ENCODE results near the gene SH3BP2.
A peak's percentile ranks its signal among the peaks of the same experiment; 100 is the strongest.
"Not testable (repeated sequence)": the region's sequence is repeated elsewhere in the genome, so short reads cannot be mapped to it uniquely, and the experiment has no call there.

The SH3BP2 gene

GRCh38 chr4:2792711-2793585 is at the start of gene SH3BP2:
TSS of gene SH3BP2 (plus strand) at chr4:2793085. CDS start at chr4:2820618, 27,533 bp downstream.
- DNase-seq: peak; percentile 52

DNA sequence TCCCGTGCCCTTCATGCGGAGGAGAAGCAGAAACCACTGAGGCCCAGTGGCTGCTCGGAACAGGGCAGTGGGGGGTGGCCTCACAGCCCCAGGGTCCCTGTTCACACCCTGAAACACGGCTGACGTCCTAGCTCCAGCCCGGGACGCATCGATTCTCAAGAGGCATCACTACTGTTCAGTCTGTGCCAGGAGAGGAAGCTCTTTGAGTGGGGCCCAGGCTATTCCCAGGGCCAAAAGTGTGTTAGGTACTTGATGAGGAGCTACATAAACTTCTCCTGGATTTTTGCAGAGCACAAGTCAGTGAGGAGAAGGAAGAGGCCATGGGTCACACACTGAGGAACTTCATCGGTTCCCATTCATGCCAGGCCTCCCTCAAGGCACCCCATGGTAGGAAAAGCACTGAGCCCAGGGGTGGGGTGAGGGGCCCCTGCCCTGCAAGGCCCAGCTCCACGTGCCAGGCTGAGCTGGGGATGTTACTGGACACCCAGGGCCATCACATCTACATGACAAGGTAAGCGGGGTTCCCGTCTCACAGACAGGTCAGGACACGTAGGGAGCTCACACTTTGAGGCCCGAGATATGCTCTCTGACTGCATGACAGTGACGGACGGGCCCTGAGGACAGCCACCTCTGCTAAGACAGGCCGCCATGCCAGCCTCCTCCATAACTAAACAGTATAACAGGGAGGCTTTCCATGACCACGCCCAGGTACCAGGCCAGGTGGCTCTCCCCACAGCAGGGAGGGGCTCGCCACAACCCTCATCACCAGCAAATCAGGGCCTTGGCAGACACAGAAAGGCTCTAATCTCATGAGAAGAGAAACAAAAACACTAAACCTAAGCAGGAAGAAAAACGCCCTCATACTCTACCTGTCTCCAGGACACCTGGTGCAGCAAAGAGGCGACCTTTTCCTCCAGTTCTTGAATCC is 49.1 kb upstream of the SH3BP2 start:
- DNase-seq: no peak

DNA sequence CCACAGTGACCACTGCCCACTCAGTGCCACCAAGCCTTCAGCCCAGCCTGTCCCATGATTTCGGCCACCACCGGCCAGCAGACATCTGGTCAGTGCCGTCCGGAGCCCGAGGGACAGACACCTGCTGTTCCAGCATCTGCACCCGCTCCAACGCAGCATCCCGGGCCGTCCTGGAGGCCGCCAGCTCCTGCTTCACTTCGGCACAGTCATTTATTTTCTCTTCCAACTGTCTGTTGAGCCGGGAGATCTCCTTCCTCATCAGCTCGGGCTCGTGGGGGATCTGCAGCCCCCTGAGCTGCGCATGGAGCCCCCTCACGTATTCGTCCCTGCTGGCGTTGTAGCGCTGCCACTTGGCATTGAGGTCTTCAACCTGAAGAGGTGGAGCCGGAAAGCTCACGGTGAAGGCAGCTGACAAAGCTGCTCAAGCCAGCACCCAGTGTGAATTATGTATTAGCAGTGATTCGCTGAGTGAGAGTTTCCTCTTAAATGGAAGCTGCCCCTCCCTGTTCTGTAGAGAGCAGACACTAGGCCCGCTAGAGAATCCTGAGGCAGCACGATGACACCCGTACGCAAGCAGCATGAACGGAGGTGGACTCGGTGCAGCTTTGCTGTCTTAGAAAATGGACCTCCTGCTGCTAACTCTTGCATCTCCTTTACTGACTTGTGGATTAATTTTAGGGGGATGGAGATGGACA is 48.2 kb upstream of the SH3BP2 start:
- no peak for DNase-seq

- DNase-seq: no peak
These were observed 47.4 kb upstream of the SH3BP2 start for GRCh38 chr4:2745516-2745915.

DNA sequence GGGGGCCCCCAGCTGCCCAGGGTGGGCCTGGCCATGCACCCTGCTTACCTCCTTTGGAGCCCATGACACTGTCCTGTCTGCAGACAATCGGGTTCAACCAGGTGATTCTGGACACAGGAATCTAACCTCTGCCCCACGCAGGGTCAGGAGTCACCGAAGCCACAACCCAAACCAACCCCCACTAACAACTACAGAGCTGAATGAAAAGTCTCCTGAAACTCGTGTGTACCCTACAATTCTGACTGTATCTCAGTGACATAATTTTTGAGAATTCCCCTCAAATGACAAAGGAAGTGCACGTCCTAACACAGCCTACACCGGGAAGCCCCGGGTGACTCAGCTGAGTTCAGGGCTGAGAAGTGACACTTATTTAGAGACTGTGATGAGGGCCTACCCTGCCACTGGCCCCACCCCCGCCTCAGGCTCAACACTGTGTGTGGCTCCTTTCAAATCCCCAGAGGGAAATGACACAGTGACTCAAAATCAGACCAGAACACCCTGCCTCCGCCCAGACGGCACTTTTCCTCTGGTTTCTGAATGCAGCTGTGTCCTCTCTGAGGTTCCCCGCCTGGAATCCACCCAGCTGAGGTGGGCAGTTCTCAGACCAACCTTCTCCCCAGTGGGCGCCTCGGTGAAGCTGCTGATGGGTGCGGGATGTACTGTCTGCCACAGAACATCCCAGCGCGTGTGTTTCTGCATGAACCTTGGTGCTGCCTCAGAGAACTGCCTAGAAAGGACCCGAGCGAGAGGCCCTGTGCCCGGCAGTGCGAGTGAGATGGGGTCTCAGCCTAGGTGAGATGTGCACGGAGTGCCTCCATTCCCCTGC is 46.7 kb upstream of the SH3BP2 start:
- peak; percentile 84 for DNase-seq

DNA sequence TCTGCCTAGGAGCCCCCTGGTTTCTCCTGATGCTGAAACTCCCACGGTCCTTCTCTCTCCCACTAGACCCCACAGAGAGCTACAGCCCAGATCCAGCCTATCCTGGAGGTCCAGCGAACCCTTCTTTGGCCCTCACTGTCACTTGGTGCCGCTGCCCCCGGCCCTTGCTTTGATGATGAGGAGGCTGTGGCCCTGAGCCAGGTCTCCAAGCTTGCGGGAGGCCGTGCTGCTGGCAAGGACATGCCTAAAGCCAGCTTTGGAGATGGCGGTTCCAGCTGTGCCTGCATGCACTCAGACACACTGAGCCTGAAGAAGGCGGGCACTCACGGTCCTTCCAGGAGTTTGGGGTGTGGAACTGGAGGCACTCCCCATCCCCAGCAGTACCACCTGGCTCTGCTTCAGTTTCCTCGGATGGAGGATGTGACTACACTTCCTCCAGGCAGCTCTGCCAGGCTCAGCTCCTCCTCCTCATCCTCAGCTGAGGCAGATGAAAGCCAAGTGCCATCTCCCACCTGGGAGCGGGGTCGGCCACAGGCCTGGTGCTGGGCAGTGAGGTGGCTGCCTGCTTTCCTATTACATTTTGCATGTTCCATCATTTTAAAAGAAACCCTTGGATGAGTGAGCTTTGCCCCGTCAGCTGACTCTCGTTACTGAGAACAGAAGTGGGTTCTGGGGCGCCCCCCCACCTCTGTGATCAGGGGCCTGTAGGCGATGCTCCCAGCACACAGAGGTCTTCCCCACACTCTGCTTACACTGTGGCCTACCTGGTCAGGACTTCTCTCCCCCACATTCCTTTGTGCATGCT is 45.8 kb upstream of the SH3BP2 start:
- no peak for DNase-seq

GRCh38 chr4:2750719-2751605 is 41.9 kb upstream of the SH3BP2 start:
- DNase-seq: no peak

- DNase-seq: no peak
These were observed 39.4 kb upstream of the SH3BP2 start for GRCh38 chr4:2753436-2753835.

GRCh38 chr4:2754848-2755819 is 37.8 kb upstream of the SH3BP2 start:
- DNase-seq: no peak

DNA sequence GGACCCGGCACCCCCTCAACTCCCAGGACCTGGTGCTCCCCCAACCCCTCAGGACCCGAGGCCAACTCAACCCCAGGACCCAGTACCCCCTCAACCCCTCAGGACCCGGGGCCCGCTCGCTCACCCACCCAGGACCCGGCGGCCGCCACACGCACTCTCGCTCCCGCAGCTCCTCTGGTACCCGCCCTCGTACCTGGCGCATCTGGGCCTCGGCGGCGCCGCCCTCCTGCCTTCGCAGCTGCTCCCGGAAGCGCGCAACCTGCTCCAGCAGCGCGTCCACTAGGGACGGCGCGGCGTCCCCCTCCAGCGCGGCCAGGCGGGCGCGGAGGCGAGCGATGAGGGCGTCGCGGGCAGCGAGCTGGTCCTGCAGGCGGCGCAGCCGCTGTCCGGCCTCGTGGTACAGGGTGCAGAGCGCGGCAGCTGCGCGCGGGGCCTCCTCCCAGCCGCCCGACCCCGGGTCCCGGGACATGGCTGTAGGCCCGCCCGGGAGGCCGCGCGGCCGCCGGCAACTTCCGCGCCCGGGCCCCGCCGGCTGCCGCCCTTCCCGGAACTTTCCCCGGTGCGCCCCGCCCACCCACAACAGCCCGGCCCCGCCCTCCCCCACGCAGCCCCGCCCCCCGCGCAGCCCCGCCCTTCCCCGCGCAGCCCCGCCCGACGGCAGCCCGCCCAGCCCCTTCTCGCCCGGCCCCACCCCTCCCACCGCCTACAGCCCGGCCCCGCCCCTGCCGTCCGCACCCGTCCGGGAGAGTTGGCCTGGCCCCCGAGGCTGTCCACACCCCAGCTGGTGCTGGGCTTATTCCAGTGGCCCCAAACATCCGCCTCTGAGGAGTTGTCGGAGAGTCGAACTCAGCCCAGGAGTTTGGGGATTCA is 36.8 kb upstream of the SH3BP2 start, which contains the start of gene TNIP2:
Gene TNIP2 (minus strand): TSS at position 516 of the 870 bp plus-strand sequence. CDS start 47 bp downstream, at position 469.
- peak; percentile 83 for DNase-seq

DNA sequence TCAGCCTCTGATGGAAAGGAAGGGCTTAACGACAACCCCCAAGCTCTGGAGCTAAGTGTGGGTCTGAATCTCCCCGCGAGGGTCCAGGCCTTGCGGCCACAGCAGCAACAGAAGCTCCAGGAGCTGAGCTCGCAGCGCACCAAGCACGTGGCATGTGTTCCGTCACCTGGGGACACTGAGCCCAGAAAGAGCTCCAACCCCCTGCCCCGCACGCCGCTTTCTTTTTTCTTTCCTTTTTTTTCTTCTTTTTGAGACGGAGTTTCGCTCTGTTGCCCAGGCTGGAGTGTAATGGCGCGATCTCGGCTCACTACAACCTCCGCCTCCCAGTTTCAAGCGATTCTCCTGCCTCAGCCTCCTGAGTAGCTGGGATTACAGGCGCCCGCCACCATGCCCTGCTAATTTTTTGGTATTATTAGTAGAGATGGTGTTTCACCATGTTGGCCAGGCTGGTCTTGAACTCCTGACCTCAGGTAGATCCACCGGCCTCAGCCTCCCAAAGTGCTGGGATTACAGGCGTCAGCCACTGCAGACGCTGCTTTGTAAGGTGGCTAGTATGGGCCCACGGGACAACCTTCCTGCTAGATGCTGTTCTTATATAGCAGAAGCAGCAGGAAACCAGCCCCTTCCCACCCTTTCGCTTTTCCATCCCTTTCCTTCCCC is 36.1 kb upstream of the SH3BP2 start:
- no peak for DNase-seq

DNA sequence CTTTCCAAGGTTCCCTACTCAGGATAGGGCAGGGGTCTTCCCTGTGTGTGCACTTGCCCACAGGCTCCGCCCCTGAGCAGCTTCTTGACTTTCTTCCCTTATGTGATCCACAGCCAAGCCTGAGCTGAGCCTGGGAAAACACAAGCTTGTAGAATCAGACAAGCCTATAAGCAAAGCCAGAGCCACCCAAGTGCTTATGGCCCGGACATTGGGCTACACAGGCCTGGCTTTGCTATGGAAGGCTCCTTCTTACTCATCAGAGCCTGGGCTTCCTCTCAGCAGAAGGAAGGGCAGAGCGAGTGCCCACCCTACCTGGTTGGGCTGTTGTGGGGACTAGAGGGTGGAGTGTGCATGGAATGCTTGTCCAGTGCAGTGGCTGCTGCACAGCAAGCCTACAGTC is 35.5 kb upstream of the SH3BP2 start:
- DNase-seq: no peak

DNA sequence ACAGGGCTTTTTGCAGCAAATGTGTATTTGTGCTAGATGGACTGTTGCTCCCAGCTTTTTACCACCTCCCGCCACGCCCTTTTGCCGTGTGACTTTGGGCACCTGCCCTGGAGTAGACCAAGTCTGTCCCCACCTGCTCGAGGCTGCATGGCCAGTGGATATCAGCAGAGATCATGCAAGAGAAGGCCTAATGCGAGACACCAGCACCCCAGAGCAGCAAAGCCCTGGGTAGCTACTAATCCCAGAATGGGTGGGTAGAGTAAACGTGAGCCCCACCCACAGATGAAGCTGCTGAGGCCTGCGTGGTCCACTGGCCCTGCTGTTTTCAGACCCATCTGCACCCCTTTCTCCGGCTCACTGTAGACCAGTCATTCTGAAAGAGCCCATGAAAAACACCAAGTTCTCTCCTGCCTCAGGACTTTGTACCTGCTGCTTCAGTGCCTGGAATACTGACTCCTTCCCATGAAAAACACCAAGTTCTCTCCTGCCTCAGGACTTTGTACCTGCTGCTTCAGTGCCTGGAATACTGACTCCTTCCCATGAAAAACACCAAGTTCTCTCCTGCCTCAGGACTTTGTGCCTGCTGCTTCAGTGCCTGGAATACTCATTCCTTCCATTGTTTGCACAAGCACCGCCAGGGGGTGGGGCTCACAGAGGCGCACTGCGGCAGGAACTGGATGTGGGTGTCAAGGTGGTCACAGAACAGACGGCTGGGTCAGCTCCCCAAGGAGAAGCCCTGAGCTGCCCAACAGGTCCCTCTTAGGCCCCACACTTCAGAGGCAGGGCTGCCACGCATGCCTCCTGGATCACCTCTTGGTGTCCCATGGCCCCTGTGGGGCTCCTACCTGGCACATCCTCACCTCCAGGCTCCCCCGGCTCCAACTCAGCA is 31.6 kb upstream of the SH3BP2 start:
- no peak for DNase-seq

DNA sequence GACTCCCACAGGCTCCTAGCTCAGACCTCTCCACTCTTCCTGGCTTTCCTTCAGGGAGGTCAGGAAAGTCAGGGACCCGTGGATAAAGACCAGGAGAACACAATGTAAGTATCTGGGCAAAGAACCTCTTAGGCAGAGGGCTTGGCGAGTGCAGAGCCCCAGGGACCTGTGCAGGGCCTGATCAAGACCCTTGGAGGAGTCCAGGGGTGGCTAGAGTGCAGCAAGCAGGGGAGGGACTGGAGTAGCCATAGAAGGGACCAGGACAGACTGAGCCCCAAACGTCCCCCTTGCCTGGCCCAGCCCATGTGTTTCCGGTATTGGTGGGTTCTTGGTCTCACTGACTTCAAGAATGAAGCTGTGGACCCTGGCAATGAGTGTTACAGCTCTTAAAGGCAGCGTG is 30.8 kb upstream of the SH3BP2 start:
- DNase-seq: no peak

DNA sequence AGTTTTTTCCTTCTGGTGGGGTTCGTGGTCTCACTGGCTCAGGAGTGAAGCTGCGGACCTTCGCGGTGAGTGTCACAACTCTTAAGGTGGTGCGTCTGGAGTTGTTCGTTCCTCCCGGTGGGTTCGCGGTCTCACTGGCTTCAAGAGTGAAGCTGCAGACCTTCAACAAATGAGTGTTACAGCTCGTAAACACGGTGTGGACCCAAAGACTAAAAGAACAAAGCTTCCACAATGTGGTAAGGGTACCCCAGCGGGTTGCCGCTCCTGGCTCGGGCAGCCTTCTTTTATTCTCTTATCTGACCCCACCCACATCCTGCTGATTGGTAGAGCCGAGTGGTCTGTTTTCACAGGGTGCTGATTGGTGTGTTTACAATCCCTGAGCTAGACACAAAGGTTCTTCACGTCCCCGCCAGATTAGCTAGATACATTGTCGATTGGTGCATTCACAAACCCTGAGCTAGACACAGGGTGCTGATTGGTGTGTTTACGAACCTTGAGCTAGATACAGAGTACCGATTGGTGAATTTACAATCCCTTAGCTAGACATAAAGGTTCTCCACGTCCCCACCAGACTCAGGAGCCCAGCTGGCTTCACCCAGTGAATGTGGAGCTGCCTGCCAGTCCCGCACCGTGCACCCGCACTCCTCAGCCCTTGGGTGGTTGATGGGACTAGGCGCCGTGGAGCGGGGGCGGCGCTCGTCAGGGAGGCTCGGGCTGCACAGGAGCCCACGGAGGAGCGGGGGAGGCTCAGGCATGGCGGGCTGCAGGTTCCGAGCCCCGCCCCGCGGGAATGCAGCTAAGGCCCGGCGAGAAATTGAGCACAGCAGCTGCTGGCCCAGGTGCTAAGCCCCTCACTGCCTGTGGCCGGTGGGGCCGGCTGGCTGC is 30.2 kb upstream of the SH3BP2 start:
- not testable (repeated sequence) for DNase-seq
